Transverse colon (tissue), 4 donors: ENCODE data around the gene BSND. TPM values are rescaled to one million over a fixed set of nuclear protein-coding genes. Genes with fewer than 3 reads are reported as not detected.

Source experiments
- DNase-seq: peaks from one replicate; pipeline ENCODE4 v3.0.0-alpha.2; 2019
- H3K27ac ChIP-seq, 4 donors: fragments of 200-600 bp; sonication (generic); 2 replicates each; pipeline ENCODE4 v1.5.1; 2016 to 2018; ENCODE audit warnings: inconsistent platforms in 4 of 4
- H3K27me3 ChIP-seq: fragments of 200-600 bp; sonication (generic); 2 replicates; pipeline ENCODE4 v1.5.1; 2017; ENCODE audit warnings: inconsistent platforms
- H3K36me3 ChIP-seq, 4 donors: fragments of 200-600 bp; sonication (generic); 2 replicates each; pipeline ENCODE4 v1.5.1; 2017 to 2019; ENCODE audit warnings: inconsistent platforms in 4 of 4
- H3K4me1 ChIP-seq, 4 donors: fragments of 200-600 bp; sonication (generic); 2 replicates each; pipeline ENCODE4 v1.5.1; 2017 to 2020; ENCODE audit warnings: inconsistent platforms in 4 of 4
- H3K4me3 ChIP-seq, 4 donors: fragments of 200-600 bp; sonication (generic); 1 replicate in 1 of 4; 2 replicates in 3 of 4; pipeline versions ENCODE4 v1.5.1 to v1.6.1; 2017 to 2019; ENCODE audit warnings: inconsistent platforms in 4 of 4
- H3K9me3 ChIP-seq, 2 donors: fragments of 200-600 bp; sonication (generic); 2 replicates each; pipeline ENCODE4 v1.5.1; 2017 to 2019; ENCODE audit warnings: inconsistent platforms in 2 of 2
- EP300 ChIP-seq: sonication (generic); formaldehyde crosslinking; IDR thresholded peaks from one replicate; pipeline ENCODE4 v1.6.1; 2017; ENCODE audit warnings: antibody characterized with exemption, low read depth
- POLR2A ChIP-seq: fragments of 450-650 bp; IDR thresholded peaks from one replicate; pipeline ENCODE4 v1.6.1; 2016; ENCODE audit warnings: antibody characterized with exemption, mild to moderate bottlenecking, moderate library complexity
- POLR2AphosphoS5 ChIP-seq, 3 donors: sonication (generic); formaldehyde crosslinking; IDR thresholded peaks; one replicate each; pipeline ENCODE4 v1.6.1; 2016; ENCODE audit warnings: antibody characterized with exemption in 3 of 3
- WGBS, 2 donors: methylation state at CpG; one replicate each; pipeline ENCODE4 v1.1.5; 2018; ENCODE audit warnings: low coverage in 1 of 2; 5-methylcytosine and 5-hydroxymethylcytosine counted together
- in situ Hi-C, 4 donors: fragments of 200-750 bp; cut with MboI; loops; one replicate each; pipeline versions ENCODE4 v1.15.0 to v1.15.1; 2017; ENCODE audit warnings: low sequenced_read_pairs in 3 of 4, low pct_ligation_motif_present in 1 of 4, low pct_unique_long_range_greater_than_20kb in 1 of 4
- intact Hi-C: fragments of 100-400 bp; cut with DNase I; formaldehyde crosslinking; loops from one replicate; pipeline ENCODE4 v1.15.1; 2023; ENCODE audit warnings: low total_unique reads
- total RNA-seq, 4 donors: library from RNA; depleted of rRNA; stranded (reverse); fragments of >200 nt; gene quantifications; one replicate each; pipeline ENCODE4 v1.1.0, GENCODE V29; 2016
- TF ChIP-seq, protein P1 (sequence below), 5 experiments: fragments of 200-600 bp in 3 of 5; fragments of 450-650 bp in 2 of 5; sonication (generic) in 3 of 5; IDR thresholded peaks; 1 replicate in 2 of 5; 2 replicates in 3 of 5; pipeline ENCODE4 v1.5.1; 2016 to 2017; ENCODE audit warnings: antibody characterized with exemption in 5 of 5, inconsistent platforms in 3 of 5, mild to moderate bottlenecking in 2 of 5, moderate library complexity in 1 of 5

Gene BSND
- total RNA-seq, 4 donors from 2014 or later: not detected

- peaks cover 44% of the 10 kb centered on the region for H3K27me3 ChIP-seq
- 5% methylated on average over 55 of the region's 67 CpGs; no CpG with 5 or more reads in 1 of the 2 donors for WGBS, 2 donors
- intact Hi-C loops: no loop called here
- TF ChIP-seq POLR2AphosphoS5 (IDR thresholded peaks at IDR 0.05): peak in 2 of 3 donors; percentile 28 to 69
- TF ChIP-seq, protein P1, sequence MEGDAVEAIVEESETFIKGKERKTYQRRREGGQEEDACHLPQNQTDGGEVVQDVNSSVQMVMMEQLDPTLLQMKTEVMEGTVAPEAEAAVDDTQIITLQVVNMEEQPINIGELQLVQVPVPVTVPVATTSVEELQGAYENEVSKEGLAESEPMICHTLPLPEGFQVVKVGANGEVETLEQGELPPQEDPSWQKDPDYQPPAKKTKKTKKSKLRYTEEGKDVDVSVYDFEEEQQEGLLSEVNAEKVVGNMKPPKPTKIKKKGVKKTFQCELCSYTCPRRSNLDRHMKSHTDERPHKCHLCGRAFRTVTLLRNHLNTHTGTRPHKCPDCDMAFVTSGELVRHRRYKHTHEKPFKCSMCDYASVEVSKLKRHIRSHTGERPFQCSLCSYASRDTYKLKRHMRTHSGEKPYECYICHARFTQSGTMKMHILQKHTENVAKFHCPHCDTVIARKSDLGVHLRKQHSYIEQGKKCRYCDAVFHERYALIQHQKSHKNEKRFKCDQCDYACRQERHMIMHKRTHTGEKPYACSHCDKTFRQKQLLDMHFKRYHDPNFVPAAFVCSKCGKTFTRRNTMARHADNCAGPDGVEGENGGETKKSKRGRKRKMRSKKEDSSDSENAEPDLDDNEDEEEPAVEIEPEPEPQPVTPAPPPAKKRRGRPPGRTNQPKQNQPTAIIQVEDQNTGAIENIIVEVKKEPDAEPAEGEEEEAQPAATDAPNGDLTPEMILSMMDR (IDR thresholded peaks at IDR 0.05): no peak
- no peak for DNase-seq
- in situ Hi-C loops: no loop called here
- peak within 1 kb of the TSS in 3 of 4 donors; percentile 18 to 76 (median 28) for H3K27ac ChIP-seq
- no peaks in the 10 kb centered on the region for H3K36me3 ChIP-seq
- H3K4me3 ChIP-seq: peak within 1 kb of the TSS in 3 of 4 donors; percentile 19 to 51 (median 51)
- H3K9me3 ChIP-seq: no peaks in the 10 kb centered on the region
- H3K4me1 ChIP-seq: peaks cover 0 to 27% (median 15%) of the 10 kb centered on the region in 4 donors
Measured at GRCh38 chr1:55039342-55040082, 40.8 kb downstream of the BSND start, which contains the start of gene PCSK9. PCSK9 (plus strand) TSS chr1:55039548; CDS start chr1:55039838, 290 bp downstream.

DNA sequence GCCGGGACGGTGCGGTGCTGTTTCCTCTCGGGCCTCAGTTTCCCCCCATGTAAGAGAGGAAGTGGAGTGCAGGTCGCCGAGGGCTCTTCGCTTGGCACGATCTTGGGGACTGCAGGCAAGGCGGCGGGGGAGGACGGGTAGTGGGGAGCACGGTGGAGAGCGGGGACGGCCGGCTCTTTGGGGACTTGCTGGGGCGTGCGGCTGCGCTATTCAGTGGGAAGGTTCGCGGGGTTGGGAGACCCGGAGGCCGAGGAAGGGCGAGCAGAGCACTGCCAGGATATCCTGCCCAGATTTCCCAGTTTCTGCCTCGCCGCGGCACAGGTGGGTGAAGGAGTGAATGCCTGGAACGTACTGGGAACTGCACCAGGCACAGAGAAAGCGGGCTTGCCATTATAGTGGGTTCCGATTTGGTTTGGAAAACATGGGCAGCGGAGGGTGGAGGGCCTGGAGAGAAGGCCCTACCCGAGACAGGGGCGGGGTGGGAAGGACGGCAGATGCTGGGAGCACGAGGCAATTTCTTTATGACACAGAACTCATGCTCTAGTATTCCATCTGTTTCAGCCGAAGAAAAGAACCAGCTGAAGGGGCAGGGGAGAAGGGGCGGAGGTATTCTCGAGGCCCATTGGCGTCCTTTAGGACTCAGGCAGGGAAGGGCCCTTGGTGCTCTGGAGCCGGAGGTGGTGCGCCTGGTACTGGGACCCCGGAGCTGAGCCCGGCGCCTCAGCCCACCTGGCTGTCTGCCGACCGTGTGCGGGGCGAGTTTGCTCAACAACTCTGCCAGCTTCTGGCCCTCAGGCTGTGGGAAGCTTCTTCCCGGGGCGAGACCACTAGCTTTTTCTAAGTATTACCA, 41.6 kb downstream of the BSND start:
- intact Hi-C loops (no loop called here), in situ Hi-C loops (no loop called here)
- H3K9me3 ChIP-seq: no peaks in the 10 kb centered on the region
- DNase-seq: no peak
- peak overlapping the region in 3 of 4 donors; percentile 19 to 51 (median 51) for H3K4me3 ChIP-seq
- H3K36me3 ChIP-seq: no peaks in the 10 kb centered on the region
- H3K27ac ChIP-seq: peak overlapping the region in 2 of 4 donors; percentile 18 to 76
- peaks cover 39% of the 10 kb centered on the region for H3K27me3 ChIP-seq
- TF ChIP-seq POLR2A: no peak
- no peak for TF ChIP-seq POLR2AphosphoS5 (IDR thresholded peaks at IDR 0.05)
- TF ChIP-seq EP300: no peak
- TF ChIP-seq, protein P1 (IDR thresholded peaks at IDR 0.05): no peak
- peaks cover 0 to 27% (median 15%) of the 10 kb centered on the region in 4 donors for H3K4me1 ChIP-seq
- WGBS, 2 donors: 15 to 17% methylated on average over 1 to 47 of the region's 49 CpGs

- intact Hi-C loops: no loop called here
- no peak for DNase-seq
- H3K27me3 ChIP-seq: peaks cover 39% of the 10 kb centered on the region
- WGBS, 2 donors: 47% methylated on average over 5 of the region's 5 CpGs; no CpG with 5 or more reads in 1 of the 2 donors
- H3K27ac ChIP-seq: no peak overlapping the region
- H3K4me3 ChIP-seq: peak overlapping the region in 2 of 4 donors; percentile 51
- no peaks in the 10 kb centered on the region for H3K9me3 ChIP-seq
- no peak for TF ChIP-seq POLR2A
- no peak for TF ChIP-seq POLR2AphosphoS5 (IDR thresholded peaks at IDR 0.05)
- TF ChIP-seq EP300: no peak
- TF ChIP-seq, protein P1 (IDR thresholded peaks at IDR 0.05): no peak
- H3K36me3 ChIP-seq: no peaks in the 10 kb centered on the region
- H3K4me1 ChIP-seq: peaks cover 0 to 21% (median 12%) of the 10 kb centered on the region in 4 donors
- in situ Hi-C loops: no loop called here
Measured at GRCh38 chr1:55040933-55041494, 42.3 kb downstream of the BSND start.

DNA sequence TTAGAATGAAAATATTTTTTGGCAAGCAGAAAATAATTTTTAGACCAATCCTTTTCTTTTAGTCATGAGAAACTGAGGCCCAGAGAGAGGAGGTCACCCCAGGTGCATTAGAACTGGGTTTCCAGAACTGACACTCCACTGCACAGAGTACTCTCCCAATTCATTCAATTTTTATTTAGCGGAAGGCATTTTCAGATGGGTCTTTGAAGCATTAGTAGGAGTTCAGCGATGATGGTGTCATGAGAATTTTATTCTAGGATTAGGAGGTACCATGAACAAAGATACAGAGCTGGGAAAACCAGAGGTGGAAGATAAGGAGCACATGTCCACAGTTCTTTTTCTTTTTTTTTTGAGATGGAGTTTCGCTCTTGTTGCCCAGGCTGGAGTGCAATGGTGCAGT, 42.9 kb downstream of the BSND start:
- no peaks in the 10 kb centered on the region for H3K9me3 ChIP-seq
- H3K36me3 ChIP-seq: no peaks in the 10 kb centered on the region
- H3K27me3 ChIP-seq: peaks cover 35% of the 10 kb centered on the region
- in situ Hi-C loops (no loop called here), intact Hi-C loops (no loop called here)
- H3K27ac ChIP-seq: no peak overlapping the region
- no peak for DNase-seq
- no peak overlapping the region for H3K4me3 ChIP-seq
- H3K4me1 ChIP-seq: peaks cover 0 to 19% (median 12%) of the 10 kb centered on the region in 4 donors
- whole genome bisulfite sequencing, 2 donors: 79 to 88% methylated on average over 2 to 3 of the region's 3 CpGs
- TF ChIP-seq POLR2AphosphoS5 (IDR thresholded peaks at IDR 0.05): no peak
- no peak for TF ChIP-seq POLR2A
- TF ChIP-seq, protein P1 (IDR thresholded peaks at IDR 0.05): no peak
- TF ChIP-seq EP300: no peak
